ENCODE data around the gene APELA. TPM values are rescaled to one million over a fixed set of nuclear protein-coding genes. Genes with fewer than 3 reads are reported as not detected.

Gene APELA
- total RNA-seq, 4 donors from 2014 or later, result not detected

GRCh38 chr4:164888096-164888715 is 11.2 kb downstream of the APELA start:
- DNase-seq (ENCODE audit: low spot score in 2 of 2), result no peak
- 64% methylated on average over 1 of the region's 1 CpG for WGBS
- Histone ChIP-seq H3K9me3 (no peaks in the 10 kb centered on the region), H3K4me1 (no peaks in the 10 kb centered on the region), H3K27me3 (no peaks in the 10 kb centered on the region), H3K4me3 (no peak overlapping the region), H3K27ac (no peak overlapping the region), H3K36me3 (no peaks in the 10 kb centered on the region)
- no peak for TF ChIP-seq EP300 (IDR thresholded peaks at IDR 0.05)
- no peak for TF ChIP-seq POLR2A (IDR thresholded peaks at IDR 0.05)
- TF ChIP-seq CTCF (IDR thresholded peaks at IDR 0.05), result no peak
- no peak for TF ChIP-seq POLR2AphosphoS5 (IDR thresholded peaks at IDR 0.05)

- H3K4me1 ChIP-seq, result no peaks in the 10 kb centered on the region
Measured at GRCh38 chr4:164890691-164891090, 13.7 kb downstream of the APELA start.

GRCh38 chr4:164892018-164892417 is 15.0 kb downstream of the APELA start:
- H3K4me1 ChIP-seq, result no peaks in the 10 kb centered on the region
- no peak overlapping the region for H3K4me3 ChIP-seq
- H3K27ac ChIP-seq, result no peak overlapping the region
- TF ChIP-seq POLR2AphosphoS5 (IDR thresholded peaks at IDR 0.05), result no peak
- no peak for TF ChIP-seq CTCF (IDR thresholded peaks at IDR 0.05)
- TF ChIP-seq EP300 (IDR thresholded peaks at IDR 0.05), result no peak
- no peak for TF ChIP-seq POLR2A (IDR thresholded peaks at IDR 0.05)
- no peaks in the 10 kb centered on the region for H3K9me3 ChIP-seq
- H3K27me3 ChIP-seq, result no peaks in the 10 kb centered on the region
- no peak for DNase-seq (ENCODE audit: low spot score in 2 of 2)
- no peaks in the 10 kb centered on the region for H3K36me3 ChIP-seq
- 70% methylated on average over 3 of the region's 3 CpGs for WGBS

More at GRCh38 chr4:164890691-164891090, 13.7 kb downstream of the APELA start:
- Histone ChIP-seq H3K27me3 (no peaks in the 10 kb centered on the region), H3K9me3 (no peaks in the 10 kb centered on the region), H3K36me3 (no peaks in the 10 kb centered on the region), H3K27ac (no peak overlapping the region), H3K4me3 (no peak overlapping the region)
- 71% methylated on average over 2 of the region's 2 CpGs for WGBS
- DNase-seq (ENCODE audit: low spot score in 2 of 2), result no peak
- TF ChIP-seq EP300 (IDR thresholded peaks at IDR 0.05), result no peak
- TF ChIP-seq POLR2A (IDR thresholded peaks at IDR 0.05), result no peak
- TF ChIP-seq CTCF (IDR thresholded peaks at IDR 0.05), result no peak
- TF ChIP-seq POLR2AphosphoS5 (IDR thresholded peaks at IDR 0.05), result no peak

GRCh38 chr4:164894702-164895101 is 17.7 kb downstream of the APELA start:
- Histone ChIP-seq H3K27me3 (no peaks in the 10 kb centered on the region), H3K36me3 (no peaks in the 10 kb centered on the region), H3K27ac (no peak overlapping the region), H3K9me3 (no peaks in the 10 kb centered on the region), H3K4me1 (no peaks in the 10 kb centered on the region), H3K4me3 (no peak overlapping the region)
- WGBS, result 81% methylated on average over 3 of the region's 3 CpGs
- DNase-seq (ENCODE audit: low spot score in 2 of 2), result no peak
- TF ChIP-seq POLR2AphosphoS5 (IDR thresholded peaks at IDR 0.05) (no peak), POLR2A (IDR thresholded peaks at IDR 0.05) (no peak), CTCF (IDR thresholded peaks at IDR 0.05) (no peak), EP300 (IDR thresholded peaks at IDR 0.05) (no peak)

- Histone ChIP-seq H3K27me3 (no peaks in the 10 kb centered on the region), H3K36me3 (no peaks in the 10 kb centered on the region), H3K9me3 (no peaks in the 10 kb centered on the region), H3K4me3 (no peak overlapping the region), H3K4me1 (no peaks in the 10 kb centered on the region), H3K27ac (no peak overlapping the region)
- no peak for DNase-seq (ENCODE audit: low spot score in 2 of 2)
- WGBS, result 83% methylated on average over 1 of the region's 5 CpGs
- no peak for TF ChIP-seq EP300 (IDR thresholded peaks at IDR 0.05)
- TF ChIP-seq POLR2AphosphoS5 (IDR thresholded peaks at IDR 0.05), result no peak
- no peak for TF ChIP-seq CTCF (IDR thresholded peaks at IDR 0.05)
- TF ChIP-seq POLR2A (IDR thresholded peaks at IDR 0.05), result no peak
Measured at GRCh38 chr4:164902608-164903007, 25.6 kb downstream of the APELA start.

All from suprapubic skin (tissue), 4 donors.